DOHH2 (cell line): ENCODE measurements around the gene CD93.

ENCODE experiments used
- EZH2phosphoT487 ChIP-seq: fragments of 200-600 bp; sonication (generic); IDR thresholded peaks from 2 replicates; pipeline ENCODE4 v1.6.1; 2017; ENCODE audit warnings: borderline replicate concordance, mild to moderate bottlenecking, antibody characterized with exemption, low read length, moderate library complexity, mixed read lengths
- TF ChIP-seq, protein P1 (sequence below): fragments of 200-600 bp; sonication (generic); IDR thresholded peaks from one replicate; pipeline ENCODE4 v1.5.1; 2014; ENCODE audit warnings: antibody characterized with exemption, mild to moderate bottlenecking, low read depth, low read length; ENCODE audit not compliant: poor library complexity, severe bottlenecking

DNA sequence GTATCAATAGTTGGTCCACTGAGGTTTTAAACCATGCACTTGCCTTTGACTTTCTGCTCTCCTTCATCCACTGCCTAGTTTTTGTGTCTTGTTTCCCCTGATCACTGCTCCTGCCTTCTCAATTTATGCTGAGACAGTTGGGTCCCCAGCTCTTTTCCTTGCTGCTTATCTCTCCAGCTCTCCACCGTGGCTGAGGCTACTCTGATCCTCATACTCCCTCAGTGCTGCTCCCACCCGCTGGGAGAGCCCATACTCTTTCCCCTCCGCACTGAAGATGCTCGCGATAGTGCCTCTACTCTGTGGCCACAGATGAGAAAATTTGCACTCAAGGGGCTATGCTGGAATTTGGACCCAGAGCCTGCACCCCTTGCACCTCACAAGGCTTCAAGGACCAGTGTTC, 33.2 kb downstream of the CD93 start:
- TF ChIP-seq, protein P1, sequence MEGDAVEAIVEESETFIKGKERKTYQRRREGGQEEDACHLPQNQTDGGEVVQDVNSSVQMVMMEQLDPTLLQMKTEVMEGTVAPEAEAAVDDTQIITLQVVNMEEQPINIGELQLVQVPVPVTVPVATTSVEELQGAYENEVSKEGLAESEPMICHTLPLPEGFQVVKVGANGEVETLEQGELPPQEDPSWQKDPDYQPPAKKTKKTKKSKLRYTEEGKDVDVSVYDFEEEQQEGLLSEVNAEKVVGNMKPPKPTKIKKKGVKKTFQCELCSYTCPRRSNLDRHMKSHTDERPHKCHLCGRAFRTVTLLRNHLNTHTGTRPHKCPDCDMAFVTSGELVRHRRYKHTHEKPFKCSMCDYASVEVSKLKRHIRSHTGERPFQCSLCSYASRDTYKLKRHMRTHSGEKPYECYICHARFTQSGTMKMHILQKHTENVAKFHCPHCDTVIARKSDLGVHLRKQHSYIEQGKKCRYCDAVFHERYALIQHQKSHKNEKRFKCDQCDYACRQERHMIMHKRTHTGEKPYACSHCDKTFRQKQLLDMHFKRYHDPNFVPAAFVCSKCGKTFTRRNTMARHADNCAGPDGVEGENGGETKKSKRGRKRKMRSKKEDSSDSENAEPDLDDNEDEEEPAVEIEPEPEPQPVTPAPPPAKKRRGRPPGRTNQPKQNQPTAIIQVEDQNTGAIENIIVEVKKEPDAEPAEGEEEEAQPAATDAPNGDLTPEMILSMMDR = no peak
- TF ChIP-seq EZH2phosphoT487 = no peak
